Measurements from ENCODE around the gene UNC13B.
"Not testable (repeated sequence)": the region's sequence is repeated elsewhere in the genome, so short reads cannot be mapped to it uniquely, and the experiment has no call there.

The UNC13B gene

GRCh38 chr9:35162605-35163315, 951 bp downstream of the UNC13B start:
- peak in 3 of 58 donors; percentile 16 to 52 (median 22) for DNase-seq

- no peak for DNase-seq
Observed at GRCh38 chr9:35163413-35163812, 1.6 kb downstream of the UNC13B start.

- no peak for DNase-seq
Observed at GRCh38 chr9:35164711-35165110, 2.9 kb downstream of the UNC13B start.

DNA sequence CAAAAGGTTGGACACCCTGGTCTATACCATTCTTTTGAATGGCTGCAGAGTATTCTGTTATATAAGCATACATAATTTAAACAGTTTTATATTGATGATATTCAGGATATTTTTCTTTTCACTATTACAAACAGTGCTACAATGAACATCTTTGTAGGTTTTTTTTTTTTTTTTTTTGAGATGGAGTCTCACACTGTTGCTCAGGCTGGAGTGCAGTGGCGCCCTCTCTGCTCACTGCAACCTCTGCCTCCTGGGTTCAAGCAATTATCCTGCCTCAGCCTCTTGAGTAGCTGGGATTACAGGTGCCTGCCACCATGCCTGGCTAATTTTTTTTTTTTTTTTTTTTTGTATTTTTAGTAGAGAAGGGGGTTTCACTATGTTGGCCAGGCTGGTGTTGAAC, 5.6 kb downstream of the UNC13B start:
- DNase-seq = not testable (repeated sequence)

DNA sequence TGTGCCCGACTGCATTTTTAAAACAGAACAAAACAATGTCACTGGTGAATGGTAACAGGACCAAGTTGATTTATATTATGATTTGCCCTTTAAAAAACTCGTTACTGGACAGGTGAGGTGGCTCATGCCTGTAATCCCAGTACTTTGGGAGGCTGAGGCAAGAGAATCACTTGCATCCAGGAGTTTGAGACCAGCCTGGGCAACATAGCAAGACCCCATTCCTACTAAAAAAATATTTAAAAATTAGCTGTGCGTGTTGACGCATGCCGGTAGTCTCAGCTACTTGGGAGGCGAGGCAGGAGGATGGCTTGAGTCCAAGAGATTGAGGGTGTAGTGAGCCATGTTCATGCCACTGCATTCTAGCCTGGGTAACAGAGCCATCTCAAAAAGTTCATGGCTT, 7.2 kb downstream of the UNC13B start:
- no peak for DNase-seq

DNA sequence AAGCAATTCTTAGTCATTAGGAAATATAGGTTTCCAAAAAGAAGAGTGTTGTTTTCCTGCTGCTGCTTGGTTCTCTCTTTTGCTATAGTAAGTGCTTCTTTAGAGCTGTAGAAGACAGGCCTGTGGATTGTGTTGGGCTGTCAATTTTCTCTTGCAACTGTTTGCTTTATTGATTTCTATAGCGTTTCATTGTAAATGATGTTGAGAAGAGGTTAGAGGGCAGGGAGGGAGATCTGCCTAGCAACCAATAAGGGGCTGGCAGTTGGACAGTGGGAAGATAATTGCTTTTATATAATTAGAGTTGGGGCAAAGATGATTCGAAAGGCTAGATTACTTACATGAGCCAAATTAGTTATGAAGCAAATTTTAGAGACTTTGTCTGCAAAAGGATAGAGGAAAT, 11.1 kb downstream of the UNC13B start:
- DNase-seq = no peak

DNA sequence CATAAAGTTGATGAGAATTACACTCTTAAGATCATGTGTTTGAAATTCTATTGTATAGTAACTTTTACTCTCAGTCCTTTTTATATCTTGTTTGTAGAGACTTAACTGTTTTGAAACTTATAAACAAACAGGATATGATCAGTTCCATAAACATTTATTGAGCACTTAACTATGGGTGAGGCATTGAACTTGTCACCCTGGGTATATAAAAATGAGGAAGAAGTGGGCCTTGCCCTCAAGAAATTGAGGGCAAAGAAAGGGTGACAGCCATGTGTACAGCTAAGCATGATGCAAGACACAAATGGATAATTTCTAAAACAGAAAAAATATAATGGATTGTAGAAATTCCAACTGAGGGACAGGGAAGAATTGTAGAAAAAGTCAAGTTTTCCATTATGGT, 15.7 kb downstream of the UNC13B start:
- no peak for DNase-seq

DNA sequence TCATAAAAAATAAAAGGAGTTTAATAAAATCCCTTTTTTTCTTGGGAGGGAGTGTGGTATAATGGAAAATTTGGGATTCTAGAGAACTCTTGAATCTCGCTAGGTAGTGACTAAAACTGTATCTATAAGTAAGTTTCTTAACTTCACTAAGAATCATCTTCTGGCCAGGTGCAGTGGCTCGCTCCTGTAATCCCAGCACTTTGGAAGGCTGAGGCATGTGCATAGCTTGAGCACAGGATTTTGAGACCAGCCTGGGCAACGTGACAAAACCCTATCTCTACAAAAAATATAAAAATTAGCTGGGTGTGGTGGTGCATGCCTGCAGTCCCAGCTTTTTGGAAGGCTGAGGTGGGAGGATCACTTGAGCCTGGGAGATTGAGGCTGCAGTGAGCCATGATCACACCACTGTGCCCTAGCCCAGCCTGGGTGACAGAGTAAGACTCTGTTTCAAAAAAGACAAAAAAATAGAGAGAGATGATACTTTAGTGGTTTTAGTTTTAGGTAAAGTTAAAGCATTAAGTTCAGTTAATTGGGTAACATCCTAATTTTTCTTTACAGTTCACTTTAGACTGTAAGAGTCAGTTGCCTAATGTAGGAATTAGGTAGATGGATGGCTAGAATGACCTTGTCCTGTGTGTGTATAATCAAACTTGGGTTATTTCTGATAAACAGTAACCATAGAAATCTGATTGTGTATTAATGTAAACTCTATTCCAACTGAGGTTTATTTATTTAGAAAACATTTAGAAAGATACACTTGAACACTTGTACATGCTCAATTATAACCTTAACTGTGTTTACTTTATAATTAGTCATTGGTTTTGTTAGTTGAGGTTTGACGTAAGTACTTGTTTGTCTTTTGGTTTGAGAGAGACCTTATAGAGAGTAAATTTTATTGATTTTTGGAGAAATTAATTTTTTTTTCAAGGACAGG, 17.8 kb downstream of the UNC13B start:
- DNase-seq = no peak

GRCh38 chr9:35180801-35181200, 19.0 kb downstream of the UNC13B start:
- no peak for DNase-seq

- not testable (repeated sequence) for DNase-seq
Observed at GRCh38 chr9:35182401-35182800, 20.6 kb downstream of the UNC13B start.

- not testable (repeated sequence) for DNase-seq
Observed at GRCh38 chr9:35182996-35183754, 21.4 kb downstream of the UNC13B start.

DNA sequence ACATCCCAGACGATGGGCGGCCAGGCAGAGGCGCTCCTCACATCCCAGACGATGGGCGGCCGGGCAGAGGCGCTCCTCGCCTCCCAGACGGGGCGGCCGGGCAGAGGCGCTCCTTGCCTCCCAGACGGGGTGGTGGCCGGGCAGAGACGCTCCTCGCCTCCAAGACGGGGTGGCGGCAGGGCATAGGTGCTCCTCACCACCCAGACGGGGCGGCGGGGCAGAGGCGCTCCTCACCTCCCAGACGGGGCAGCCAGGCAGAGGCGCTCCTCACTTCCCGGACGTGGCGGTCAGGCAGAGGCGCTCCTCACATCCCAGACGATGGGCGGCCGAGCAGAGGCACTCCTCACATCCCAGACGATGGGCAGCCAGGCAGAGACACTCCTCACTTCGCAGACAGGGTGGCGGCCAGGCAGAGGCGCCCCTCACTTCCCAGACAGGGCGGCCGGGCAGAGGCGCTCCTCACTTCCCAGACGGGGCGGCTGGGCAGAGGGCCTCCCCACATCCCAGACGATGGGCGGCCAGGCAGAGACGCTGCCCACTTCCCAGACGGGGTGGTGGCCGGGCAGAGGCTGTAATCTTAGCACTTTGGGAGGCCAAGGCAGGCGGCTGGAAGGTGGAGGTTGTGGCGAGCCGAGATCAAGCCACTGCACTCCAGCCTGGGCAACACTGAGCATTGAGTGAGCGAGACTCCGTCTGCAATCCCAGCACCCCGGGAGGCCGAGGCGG, 22.1 kb downstream of the UNC13B start:
- not testable (repeated sequence) for DNase-seq

DNA sequence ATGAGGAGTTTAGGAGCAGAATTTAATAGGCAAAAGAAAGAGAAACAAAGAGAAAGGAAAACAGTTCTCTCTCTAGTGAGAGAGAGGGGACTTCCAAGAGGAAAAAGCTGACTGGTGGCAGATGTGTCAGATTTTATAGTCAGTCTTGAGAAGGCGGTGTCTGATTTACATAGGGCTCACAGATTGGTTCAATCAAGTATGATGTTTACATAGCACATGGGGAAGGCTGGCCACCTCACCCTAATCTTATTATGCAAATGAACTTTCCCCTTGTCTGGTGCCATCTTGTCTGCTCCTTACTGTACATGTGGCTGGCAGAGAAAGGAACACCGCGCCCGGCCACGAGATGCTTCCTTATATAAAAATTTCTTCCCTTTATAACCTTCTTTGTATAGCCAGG, 24.7 kb downstream of the UNC13B start:
- DNase-seq = no peak

DNA sequence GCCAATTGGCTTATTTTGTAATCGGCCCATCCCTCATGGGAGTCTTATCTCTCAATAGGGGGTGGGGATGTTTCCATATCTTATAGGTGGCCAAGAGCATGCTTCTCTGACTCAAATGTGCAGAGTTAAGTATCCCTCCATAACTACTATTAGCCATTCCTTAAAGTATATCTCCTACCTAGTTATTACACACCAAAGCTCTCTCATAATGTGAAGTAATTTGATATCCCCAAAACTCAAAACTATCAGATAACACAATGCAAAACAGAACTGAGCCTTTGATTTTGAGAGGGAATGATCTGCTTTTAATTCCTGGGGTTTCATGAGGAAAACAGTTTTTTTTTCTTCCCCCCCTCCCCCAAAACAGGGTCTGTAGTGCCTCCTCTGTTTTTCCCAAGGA, 28.4 kb downstream of the UNC13B start:
- no peak for DNase-seq

DNA sequence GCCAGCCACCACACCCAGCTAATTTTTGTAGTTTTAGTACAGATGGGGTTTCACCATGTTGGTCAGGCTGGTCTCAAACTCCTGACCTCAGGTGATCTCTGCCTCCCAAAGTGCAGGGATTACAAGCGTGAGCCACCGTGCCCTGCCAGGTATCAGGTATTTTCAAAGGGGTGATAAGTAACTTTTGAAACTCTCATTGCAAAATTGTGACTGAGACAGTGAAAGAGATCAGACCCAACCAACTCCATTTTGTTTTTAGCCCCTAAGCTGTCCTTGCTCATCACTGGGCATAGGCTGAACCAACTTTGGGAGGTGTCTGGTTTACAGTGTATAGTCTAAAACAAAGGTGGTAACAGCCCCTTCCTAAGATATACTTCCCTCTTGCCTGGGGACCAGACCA, 29.3 kb downstream of the UNC13B start:
- no peak for DNase-seq

- DNase-seq = no peak
Observed at GRCh38 chr9:35193762-35194161, 32.0 kb downstream of the UNC13B start.

GRCh38 chr9:35195683-35196082, 33.9 kb downstream of the UNC13B start:
- DNase-seq = no peak

- no peak for DNase-seq
Observed at GRCh38 chr9:35198191-35198590, 36.4 kb downstream of the UNC13B start.

DNA sequence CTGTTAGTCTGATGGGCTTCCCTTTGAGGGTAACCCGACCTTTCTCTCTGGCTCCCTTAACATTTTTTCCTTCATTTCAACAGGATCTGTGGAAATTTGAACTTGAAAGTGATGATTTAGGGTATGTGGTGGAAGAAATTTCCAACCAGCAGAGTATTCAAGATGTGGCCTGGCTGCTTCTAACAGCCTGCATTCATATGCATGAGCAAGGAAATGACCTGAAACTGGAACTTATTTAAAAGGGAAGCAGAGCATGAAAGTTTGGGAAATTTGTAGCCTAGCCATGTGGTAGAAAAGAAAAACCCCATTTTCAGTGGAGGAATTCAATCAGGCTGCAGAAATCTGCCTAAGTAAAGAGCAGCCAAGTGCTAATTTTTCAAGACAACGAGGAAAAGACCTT, 41.7 kb downstream of the UNC13B start:
- no peak for DNase-seq

GRCh38 chr9:35205340-35205739, 43.5 kb downstream of the UNC13B start:
- no peak for DNase-seq

DNA sequence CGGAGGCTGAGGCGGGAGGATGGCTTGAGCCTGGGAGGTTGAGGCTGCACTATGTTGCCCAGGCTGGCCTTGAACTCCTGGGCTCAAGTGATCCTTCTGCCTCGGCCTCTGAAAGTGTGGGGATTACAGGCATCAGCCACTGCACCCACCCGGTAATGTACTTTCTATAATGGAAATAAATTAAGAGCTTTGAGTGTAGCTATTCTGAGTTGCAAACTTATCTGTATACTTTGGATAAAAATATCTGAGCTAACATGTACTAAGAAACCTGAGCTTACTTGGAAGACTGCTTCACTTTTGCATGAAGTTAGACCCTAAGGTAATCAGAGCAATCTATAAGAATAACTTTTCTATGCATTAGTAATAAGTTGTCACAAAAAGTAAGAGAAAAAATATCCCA, 50.0 kb downstream of the UNC13B start:
- DNase-seq = no peak
